HepG2 (cell line): ENCODE measurements around the gene METTL4. TPM values are rescaled to one million over a fixed set of nuclear protein-coding genes. Genes with fewer than 3 reads are reported as not detected.

Experiments
- ATAC-seq: fragments of 200-7000 bp; cut with Tn5 transposase; 3 replicates; pipeline ENCODE4 v1.9.1; 2020; ENCODE audit warnings: mild to moderate bottlenecking, moderate library complexity
- BruUV-seq: library from RNA; stranded (reverse); fragments of 400-500 nt; replicated peaks from 2 replicates; lab custom pipeline; 2021; lab: Mats Ljungman, UMichigan
- CTCF ChIA-PET: fragments of 300-600 bp; formaldehyde crosslinking; extraction: SDS; loops from one replicate; lab custom pipeline; 2021; ENCODE audit warnings: low total read pairs, inconsistent platforms, low intra/inter-chr PET ratio; lab: Yijun Ruan, JAX
- POLR2A ChIA-PET: fragments of 350-600 bp; sonication (Branson Sonifier 250); formaldehyde crosslinking; loops from one replicate; lab custom pipeline; 2020; ENCODE audit warnings: antibody characterized with exemption, inconsistent platforms; lab: Yijun Ruan, JAX
- DNase-seq: peaks from one replicate; pipeline ENCODE4 v3.0.0-alpha.2; 2015; ENCODE audit warnings: low spot score
- FAIRE-seq: peaks from 3 replicates; lab custom pipeline; 2011; peaks lifted over from hg19 to GRCh38; lab: Jason Lieb, UNC
- H2AFZ ChIP-seq: one replicate; pipeline ENCODE4 v1.6.1; 2011; ENCODE audit warnings: low read length, inconsistent platforms
- H3K27ac ChIP-seq: fragments of 300-600 bp; 3 replicates; pipeline ENCODE4 v1.8.0; 2011; ENCODE audit warnings: mixed run types, mild to moderate bottlenecking, mixed read lengths, low read length, inconsistent platforms; ENCODE audit not compliant: insufficient read depth; ENCODE audit errors: extremely low read length
- H3K27me3 ChIP-seq, 2 experiments: fragments of 200-600 bp in 1 of 2; 2 replicates in 1 of 2; 3 replicates in 1 of 2; pipeline versions ENCODE4 v1.6.0 to v1.8.0; 2011; ENCODE audit warnings: low read length in 2 of 2, mild to moderate bottlenecking in 2 of 2, moderate library complexity in 2 of 2, inconsistent platforms in 1 of 2; ENCODE audit not compliant: insufficient read depth in 2 of 2, control insufficient read depth in 1 of 2
- H3K36me3 ChIP-seq, 2 experiments: fragments of 200-600 bp in 1 of 2; replicated peaks in 1 of 2; 2 replicates in 1 of 2; 3 replicates in 1 of 2; pipeline versions ENCODE4 v1.5.1 to v1.8.0; 2011; ENCODE audit warnings: low read length in 2 of 2, inconsistent platforms in 1 of 2; ENCODE audit not compliant: insufficient read depth in 2 of 2, control insufficient read depth in 1 of 2
- H3K4me1 ChIP-seq: 2 replicates; pipeline ENCODE4 v1.5.1; 2012; ENCODE audit warnings: low read length, inconsistent platforms; ENCODE audit not compliant: insufficient read depth
- H3K4me2 ChIP-seq: 2 replicates; pipeline ENCODE4 v1.6.0; 2011; ENCODE audit warnings: low read depth, low read length, inconsistent platforms
- H3K4me3 ChIP-seq, 3 experiments: fragments of 200-600 bp in 1 of 3; sonication (generic), shearing (Covaris generic) in 1 of 3; replicated peaks in 1 of 3; 2 replicates each; pipeline ENCODE4 v1.5.1; 2011 to 2016; ENCODE audit warnings: low read length in 3 of 3, inconsistent platforms in 2 of 3, low read depth in 2 of 3, mild to moderate bottlenecking in 2 of 3, control low read depth in 1 of 3, mixed read lengths in 1 of 3; ENCODE audit not compliant: insufficient read depth in 1 of 3
- H3K79me2 ChIP-seq: one replicate; pipeline ENCODE4 v1.6.1; 2011; ENCODE audit warnings: low read length, inconsistent platforms; ENCODE audit not compliant: insufficient read depth
- H3K9ac ChIP-seq: 2 replicates; pipeline ENCODE4 v1.6.0; 2011; ENCODE audit warnings: mild to moderate bottlenecking, low read depth, low read length, inconsistent platforms; ENCODE audit not compliant: insufficient read depth
- H3K9me3 ChIP-seq: 2 replicates; pipeline ENCODE4 v1.5.1; 2012; ENCODE audit warnings: mild to moderate bottlenecking, low read length
- H4K20me1 ChIP-seq: 2 replicates; pipeline ENCODE4 v1.6.0; 2011; ENCODE audit warnings: inconsistent platforms, mild to moderate bottlenecking, low read length, moderate library complexity; ENCODE audit not compliant: insufficient read depth
- MIER3 ChIP-seq: IDR thresholded peaks from 2 replicates; pipeline ENCODE4 v1.6.1; 2016; ENCODE audit warnings: missing compliant biosample characterization, borderline replicate concordance
- NKX3-1 ChIP-seq: sonication (generic); formaldehyde crosslinking; IDR thresholded peaks from 2 replicates; pipeline ENCODE4 v1.5.0; 2020; ENCODE audit warnings: missing genetic modification reagents
- RXRB ChIP-seq: IDR thresholded peaks from 2 replicates; pipeline ENCODE4 v1.6.1; 2016; ENCODE audit warnings: borderline replicate concordance, missing genetic modification reagents, missing compliant biosample characterization
- TCF7L2 ChIP-seq: IDR thresholded peaks from 2 replicates; pipeline ENCODE4 v1.6.1; 2011; ENCODE audit warnings: mild to moderate bottlenecking, low read depth, low read length, moderate library complexity
- ZNF180 ChIP-seq: sonication (generic); formaldehyde crosslinking; IDR thresholded peaks from 2 replicates; pipeline ENCODE4 v1.4.0; 2020; ENCODE audit warnings: low read depth, missing genetic modification reagents, borderline replicate concordance
- ZNF333 ChIP-seq: sonication (generic); formaldehyde crosslinking; IDR thresholded peaks from 2 replicates; pipeline ENCODE4 v1.4.0; 2020; ENCODE audit warnings: mild to moderate bottlenecking, missing genetic modification reagents, borderline replicate concordance
- ZNF570 ChIP-seq: sonication (generic); formaldehyde crosslinking; IDR thresholded peaks from 2 replicates; pipeline ENCODE4 v1.4.0; 2020; ENCODE audit warnings: mild to moderate bottlenecking, missing genetic modification reagents, borderline replicate concordance
- WGBS: methylation state at CpG from one replicate; pipeline ENCODE4 v1.1.6; 2017; ENCODE audit warnings: low lambda C conversion rate; 5-methylcytosine and 5-hydroxymethylcytosine counted together
- in situ Hi-C: cut with HindIII; loops from 2 replicates; pipeline ENCODE4 v1.10.0; 2017; ENCODE audit warnings: low pct_unique_long_range_greater_than_20kb; ENCODE audit not compliant: extremely low pct_ligation_motif_present
- intact Hi-C: fragments of 100-400 bp; cut with micrococcal nuclease; formaldehyde crosslinking; loops from one replicate; pipeline ENCODE4 v1.10.0; 2022; ENCODE audit not compliant: unreplicated experiment
- polyA plus RNA-seq, 8 experiments: library from polyadenylated mRNA; depleted of rRNA in 3 of 8; stranded (reverse) in 7 of 8; unstranded in 1 of 8; fragments of >200 nt; fragmentation: Illumina TruSeq in 4 of 8; extraction: Trizol in 4 of 8; gene quantifications; 2 replicates each; pipeline versions ENCODE4 v1.2.1 to v1.2.3, GENCODE V29; 2011 to 2016; ENCODE audit warnings: low read depth in 4 of 8, missing spikeins in 1 of 8, mixed read lengths in 1 of 8; ENCODE audit not compliant: insufficient read depth in 1 of 8
- total RNA-seq, 5 experiments: library from RNA; depleted of rRNA; stranded (reverse); fragments of >200 nt; fragmentation: Illumina TruSeq; extraction: Trizol; gene quantifications; 2 replicates each; pipeline ENCODE4 v1.2.3, GENCODE V29; 2016; ENCODE audit warnings: low read depth in 1 of 5
- TF ChIP-seq, protein P1 (sequence below): IDR thresholded peaks from 2 replicates; pipeline ENCODE4 v1.6.1; 2016; ENCODE audit warnings: missing biosample characterization, missing genetic modification reagents, low read depth
- TF ChIP-seq, protein P2 (sequence below): sonication (generic); formaldehyde crosslinking; IDR thresholded peaks from 2 replicates; pipeline ENCODE4 v1.8.1; 2023; ENCODE audit warnings: mild to moderate bottlenecking, missing genetic modification reagents
- TF ChIP-seq, protein P3 (sequence below): sonication (generic); formaldehyde crosslinking; IDR thresholded peaks from 2 replicates; pipeline ENCODE4 v1.9.0; 2021; ENCODE audit warnings: missing genetic modification reagents, borderline replicate concordance

METTL4 gene
- total and polyA plus RNA-seq, 2 of the 13 experiments (the other 11 are each of a cell fraction or from before 2014, with no cell fraction given), result 6.8 to 8.1 TPM

DNA sequence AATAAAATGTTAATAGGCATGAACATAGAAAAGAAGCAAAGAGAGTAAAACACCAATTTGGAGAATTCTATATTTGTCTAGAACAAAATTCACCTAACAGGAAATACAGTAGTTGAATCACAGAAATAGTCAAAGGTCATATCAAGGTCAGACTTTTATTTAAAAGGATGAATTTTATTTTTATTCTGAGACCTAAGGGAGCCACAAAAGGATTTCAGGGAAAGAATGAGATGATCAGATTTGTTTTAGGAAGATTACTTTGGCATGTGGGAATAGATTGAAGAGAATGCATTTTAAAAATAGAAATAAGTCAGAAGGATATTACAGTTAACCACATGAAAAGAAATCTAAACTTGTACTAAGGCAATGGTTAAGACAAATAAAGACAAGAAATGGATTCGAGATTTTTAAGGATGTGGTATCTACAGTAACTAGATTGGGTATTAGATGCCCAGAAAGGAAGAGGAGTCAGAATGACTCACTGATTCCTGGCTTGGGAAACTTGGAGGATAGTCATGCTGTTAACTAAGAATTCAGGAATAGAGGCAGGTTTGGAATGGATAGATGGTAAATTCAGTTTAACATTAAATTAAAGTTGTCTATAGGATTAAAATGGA lies 56.0 kb downstream of the METTL4 start:
- in situ Hi-C loops, result no loop called here
- ATAC-seq, result no peak

More for the DNA sequence above, 56.0 kb downstream of the METTL4 start:
- intact Hi-C loops, result no loop called here
- no peaks in the 10 kb centered on the region for H3K36me3 ChIP-seq
- FAIRE-seq (no peak), DNase-seq (no peak)
- WGBS, result 0% methylated on average over 1 of the region's 1 CpG
- no peak overlapping the region for H3K9ac ChIP-seq
- no peak overlapping the region for H3K27ac ChIP-seq
- no peak overlapping the region for H3K4me3 ChIP-seq
- H3K9me3 ChIP-seq, result no peaks in the 10 kb centered on the region
- CTCF ChIA-PET, result no interaction called here
- H3K4me2 ChIP-seq, result no peak overlapping the region
- H4K20me1 ChIP-seq, result no peaks in the 10 kb centered on the region
- H3K79me2 ChIP-seq, result no peaks in the 10 kb centered on the region
- no TSS peak for BruUV-seq
- no peak overlapping the region for H2AFZ ChIP-seq
- POLR2A ChIA-PET, result no interaction called here
- no peaks in the 10 kb centered on the region for H3K27me3 ChIP-seq
- no peaks in the 10 kb centered on the region for H3K4me1 ChIP-seq
- TF ChIP-seq ZNF570 (CRISPR knock-in tag) (no peak), TCF7L2 (no peak), NKX3-1 (no peak), RXRB (CRISPR knock-in tag) (no peak), ZNF180 (no peak), MIER3 (CRISPR knock-in tag) (no peak), ZNF333 (CRISPR knock-in tag) (no peak)
- TF ChIP-seq, protein P1, sequence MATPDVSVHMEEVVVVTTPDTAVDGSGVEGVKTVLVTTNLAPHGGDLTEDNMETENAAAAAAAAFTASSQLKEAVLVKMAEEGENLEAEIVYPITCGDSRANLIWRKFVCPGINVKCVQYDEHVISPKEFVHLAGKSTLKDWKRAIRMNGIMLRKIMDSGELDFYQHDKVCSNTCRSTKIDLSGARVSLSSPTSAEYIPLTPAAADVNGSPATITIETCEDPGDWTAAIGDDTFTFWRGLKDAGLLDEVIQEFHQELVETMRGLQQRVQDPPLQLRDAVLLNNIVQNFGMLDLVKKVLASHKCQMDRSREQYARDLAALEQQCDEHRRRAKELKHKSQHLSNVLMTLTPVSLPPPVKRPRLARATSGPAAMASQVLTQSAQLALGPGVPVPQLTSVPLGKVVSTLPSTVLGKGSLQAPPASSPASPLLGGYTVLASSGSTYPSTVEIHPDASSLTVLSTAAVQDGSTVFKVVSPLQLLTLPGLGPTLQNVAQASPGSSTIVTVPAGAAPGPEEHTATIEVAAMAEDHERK (CRISPR knock-in tag), result no peak
- TF ChIP-seq, protein P2, sequence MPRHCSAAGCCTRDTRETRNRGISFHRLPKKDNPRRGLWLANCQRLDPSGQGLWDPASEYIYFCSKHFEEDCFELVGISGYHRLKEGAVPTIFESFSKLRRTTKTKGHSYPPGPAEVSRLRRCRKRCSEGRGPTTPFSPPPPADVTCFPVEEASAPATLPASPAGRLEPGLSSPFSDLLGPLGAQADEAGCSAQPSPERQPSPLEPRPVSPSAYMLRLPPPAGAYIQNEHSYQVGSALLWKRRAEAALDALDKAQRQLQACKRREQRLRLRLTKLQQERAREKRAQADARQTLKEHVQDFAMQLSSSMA (CRISPR knock-in tag), result no peak
- TF ChIP-seq, protein P3, sequence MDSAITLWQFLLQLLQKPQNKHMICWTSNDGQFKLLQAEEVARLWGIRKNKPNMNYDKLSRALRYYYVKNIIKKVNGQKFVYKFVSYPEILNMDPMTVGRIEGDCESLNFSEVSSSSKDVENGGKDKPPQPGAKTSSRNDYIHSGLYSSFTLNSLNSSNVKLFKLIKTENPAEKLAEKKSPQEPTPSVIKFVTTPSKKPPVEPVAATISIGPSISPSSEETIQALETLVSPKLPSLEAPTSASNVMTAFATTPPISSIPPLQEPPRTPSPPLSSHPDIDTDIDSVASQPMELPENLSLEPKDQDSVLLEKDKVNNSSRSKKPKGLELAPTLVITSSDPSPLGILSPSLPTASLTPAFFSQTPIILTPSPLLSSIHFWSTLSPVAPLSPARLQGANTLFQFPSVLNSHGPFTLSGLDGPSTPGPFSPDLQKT (CRISPR knock-in tag), result no peak
